Right lobe of liver (tissue), 6 donors: ENCODE measurements around the gene PLA2G2D. TPM values are rescaled to one million over a fixed set of nuclear protein-coding genes. Genes with fewer than 3 reads are reported as not detected.

Source experiments
- ATAC-seq, 4 donors: fragments of 200-7000 bp; cut with Tn5 transposase; one replicate each; pipeline ENCODE4 v1.9.1; 2020; ENCODE audit warnings: mild to moderate bottlenecking in 4 of 4, moderate library complexity in 4 of 4
- DNase-seq, 3 donors: peaks; one replicate each; pipeline ENCODE4 v3.0.0-alpha.2; 2020
- H3K27ac ChIP-seq, 3 donors: fragments of 200-600 bp; one replicate each; pipeline ENCODE4 v1.8.0; 2022
- H3K27me3 ChIP-seq, 2 donors: fragments of 200-600 bp; one replicate each; pipeline ENCODE4 v1.8.0; 2022
- H3K36me3 ChIP-seq, 4 donors: fragments of 200-600 bp; sonication (generic) in 1 of 4; one replicate each; pipeline versions ENCODE4 v1.5.1 to v1.8.0; 2017 to 2022; ENCODE audit warnings: control low read depth in 1 of 4
- H3K4me1 ChIP-seq, 4 donors: fragments of 200-600 bp; sonication (generic) in 1 of 4; one replicate each; pipeline versions ENCODE4 v1.5.1 to v1.8.0; 2017 to 2022; ENCODE audit warnings: control low read depth in 1 of 4
- H3K4me3 ChIP-seq, 3 donors: fragments of 200-600 bp; one replicate each; pipeline ENCODE4 v1.8.0; 2022
- H3K9me3 ChIP-seq, 4 donors: fragments of 200-600 bp; sonication (generic) in 1 of 4; one replicate each; pipeline versions ENCODE4 v1.5.1 to v1.8.0; 2017 to 2022; ENCODE audit warnings: control low read depth in 1 of 4
- POLR2A ChIP-seq: fragments of 450-650 bp; IDR thresholded peaks from one replicate; pipeline ENCODE4 v1.6.1; 2017; ENCODE audit warnings: antibody characterized with exemption, mild to moderate bottlenecking
- WGBS: methylation state at CpG from one replicate; pipeline ENCODE4 v1.1.6; 2018; ENCODE audit warnings: low coverage, low lambda C conversion rate; ENCODE audit not compliant: insufficient coverage; ENCODE audit errors: missing lambda C conversion rate; 5-methylcytosine and 5-hydroxymethylcytosine counted together
- intact Hi-C, 2 donors: fragments of 100-400 bp; cut with DNase I; formaldehyde crosslinking; loops; one replicate each; pipeline versions ENCODE4 v1.11.2 to v1.14.1; 2022
- long read RNA-seq: library from polyadenylated mRNA; unstranded; transcript quantifications from one replicate; pipeline ENCODE4 v2.0.0, GENCODE V29; 2019
- total RNA-seq, 6 experiments: library from RNA; depleted of rRNA in 2 of 6; stranded (reverse); fragments of >200 nt in 2 of 6; fragmentation: NEBNext Ultra II Directional in 3 of 6; extraction: Animal tissue kit (Norgen Biotek cat#: 25700) in 3 of 6; gene quantifications; one replicate each; pipeline versions ENCODE4 v1.1.0 to v1.2.4, GENCODE V29; 2016 to 2023
- TF ChIP-seq, protein P1 (sequence below), 4 donors: fragments of 200-600 bp in 3 of 4; fragments of 450-650 bp in 1 of 4; IDR thresholded peaks; one replicate each; pipeline versions ENCODE4 v1.5.1 to v1.8.0; 2016 to 2022; ENCODE audit warnings: antibody characterized with exemption in 4 of 4, mild to moderate bottlenecking in 2 of 4
- donor health status: DM: no; HTN: yes; CAD: no.
- donor health status: DM: no; HTN: no; CAD: no.
- donor health status: DM: no; HTN: no; CAD: no.
- donor health status: DM: no; HTN: yes; CAD: no.
- donor health status: DM: no; HTN: yes; CAD: no.

The PLA2G2D gene, protein sequence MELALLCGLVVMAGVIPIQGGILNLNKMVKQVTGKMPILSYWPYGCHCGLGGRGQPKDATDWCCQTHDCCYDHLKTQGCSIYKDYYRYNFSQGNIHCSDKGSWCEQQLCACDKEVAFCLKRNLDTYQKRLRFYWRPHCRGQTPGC
- under 1 TPM in 1 of 6 experiments, not detected in 5; 0.10 TPM for total RNA-seq
- long read RNA-seq, result 0 reads

DNA sequence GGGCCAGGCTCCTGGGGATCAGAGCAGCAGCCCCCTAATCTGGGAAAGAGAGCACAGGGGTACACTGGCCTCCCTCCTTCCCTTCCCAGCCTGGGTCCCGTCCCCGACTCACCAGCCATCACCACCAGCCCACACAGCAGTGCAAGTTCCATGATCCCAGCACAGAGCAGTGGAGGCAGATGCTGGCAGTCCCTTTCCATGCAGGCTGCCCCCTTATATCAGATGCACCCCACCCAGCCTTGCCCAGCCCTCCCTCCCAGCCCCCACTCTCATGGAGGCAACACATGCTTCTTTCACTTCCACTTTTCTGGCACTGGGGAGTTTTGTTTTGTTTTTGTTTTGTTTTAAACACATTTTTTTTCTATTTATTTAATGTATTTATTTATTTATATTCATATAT is at the start of gene PLA2G2D:
TSS of gene PLA2G2D (minus strand) at position 190 of the 400 bp plus-strand sequence. CDS start at position 152, 38 bp downstream.
- no peaks in the 10 kb centered on the region for H3K4me1 ChIP-seq
- TF ChIP-seq POLR2A, result no peak
- TF ChIP-seq, protein P1, sequence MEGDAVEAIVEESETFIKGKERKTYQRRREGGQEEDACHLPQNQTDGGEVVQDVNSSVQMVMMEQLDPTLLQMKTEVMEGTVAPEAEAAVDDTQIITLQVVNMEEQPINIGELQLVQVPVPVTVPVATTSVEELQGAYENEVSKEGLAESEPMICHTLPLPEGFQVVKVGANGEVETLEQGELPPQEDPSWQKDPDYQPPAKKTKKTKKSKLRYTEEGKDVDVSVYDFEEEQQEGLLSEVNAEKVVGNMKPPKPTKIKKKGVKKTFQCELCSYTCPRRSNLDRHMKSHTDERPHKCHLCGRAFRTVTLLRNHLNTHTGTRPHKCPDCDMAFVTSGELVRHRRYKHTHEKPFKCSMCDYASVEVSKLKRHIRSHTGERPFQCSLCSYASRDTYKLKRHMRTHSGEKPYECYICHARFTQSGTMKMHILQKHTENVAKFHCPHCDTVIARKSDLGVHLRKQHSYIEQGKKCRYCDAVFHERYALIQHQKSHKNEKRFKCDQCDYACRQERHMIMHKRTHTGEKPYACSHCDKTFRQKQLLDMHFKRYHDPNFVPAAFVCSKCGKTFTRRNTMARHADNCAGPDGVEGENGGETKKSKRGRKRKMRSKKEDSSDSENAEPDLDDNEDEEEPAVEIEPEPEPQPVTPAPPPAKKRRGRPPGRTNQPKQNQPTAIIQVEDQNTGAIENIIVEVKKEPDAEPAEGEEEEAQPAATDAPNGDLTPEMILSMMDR (IDR thresholded peaks at IDR 0.05), result no peak
- no peak for ATAC-seq
- 100% methylated on average over 1 of the region's 2 CpGs for WGBS
- H3K9me3 ChIP-seq, result no peaks in the 10 kb centered on the region
- no peaks in the 10 kb centered on the region for H3K36me3 ChIP-seq
- intact Hi-C loops, result no loop called here
- no peaks in the 10 kb centered on the region for H3K27me3 ChIP-seq
- DNase-seq, result peak in 1 of 3 donors; percentile 19
- H3K27ac ChIP-seq, result no peak within 1 kb of the TSS
- no peak within 1 kb of the TSS for H3K4me3 ChIP-seq

- no peaks in the 10 kb centered on the region for H3K27me3 ChIP-seq
- no peak overlapping the region for H3K27ac ChIP-seq
- H3K9me3 ChIP-seq, result no peaks in the 10 kb centered on the region
- TF ChIP-seq, protein P1 (IDR thresholded peaks at IDR 0.05), result no peak
- TF ChIP-seq POLR2A, result no peak
- no peak overlapping the region for H3K4me3 ChIP-seq
- peaks cover 0 to 5% (median 0%) of the 10 kb centered on the region in 4 donors for H3K4me1 ChIP-seq
- DNase-seq (no peak), ATAC-seq (no peak)
- 79% methylated on average over 7 of the region's 9 CpGs for WGBS
- H3K36me3 ChIP-seq, result no peaks in the 10 kb centered on the region
- intact Hi-C loops, result loop anchor here in 1 of 2 donors (10.0 kb wide), 1 partner anchor 194 kb away; the partner anchor contains the start of gene PLA2G2A
Observed at GRCh38 chr1:20168564-20169491, 49.5 kb upstream of the PLA2G2D start.

- WGBS, result 91% methylated on average over 6 of the region's 8 CpGs
- Histone ChIP-seq H3K9me3 (no peaks in the 10 kb centered on the region), H3K27me3 (no peaks in the 10 kb centered on the region), H3K4me3 (no peak overlapping the region), H3K27ac (no peak overlapping the region), H3K36me3 (no peaks in the 10 kb centered on the region), H3K4me1 (peaks cover 0 to 1% (median 0%) of the 10 kb centered on the region in 4 donors)
- ATAC-seq (no peak), DNase-seq (no peak)
- TF ChIP-seq, protein P1 (IDR thresholded peaks at IDR 0.05), result no peak
- TF ChIP-seq POLR2A, result no peak
- intact Hi-C loops, result loop anchor here in 1 of 2 donors (10.0 kb wide), 1 partner anchor 192 kb away; the partner anchor contains the start of gene PLA2G2A
Observed at GRCh38 chr1:20167126-20167525, 47.8 kb upstream of the PLA2G2D start.

- no peak for DNase-seq
- Histone ChIP-seq H3K36me3 (no peaks in the 10 kb centered on the region), H3K9me3 (no peaks in the 10 kb centered on the region), H3K27me3 (no peaks in the 10 kb centered on the region), H3K4me3 (no peak overlapping the region), H3K4me1 (no peaks in the 10 kb centered on the region), H3K27ac (no peak overlapping the region)
- WGBS, result 20% methylated on average over 3 of the region's 17 CpGs
- intact Hi-C loops, result loop anchor here in 1 of 2 donors (10.0 kb wide), 1 partner anchor 191 kb away; the partner anchor contains the start of gene PLA2G2A
- no peak for ATAC-seq
- TF ChIP-seq POLR2A, result no peak
- TF ChIP-seq, protein P1 (IDR thresholded peaks at IDR 0.05), result no peak
Observed at GRCh38 chr1:20166051-20166450, 46.7 kb upstream of the PLA2G2D start.
